Skin of body (tissue), 2 donors: Measurements from ENCODE around the gene DOHH. TPM values are rescaled to one million over a fixed set of nuclear protein-coding genes. Genes with fewer than 3 reads are reported as not detected.

Experiments used
- DNase-seq: peaks from one replicate; lab custom pipeline; 2025; lab: John Stamatoyannopoulos, UW
- total RNA-seq: library from RNA; depleted of rRNA; stranded (reverse); fragments of >200 nt; gene quantifications from one replicate; pipeline ENCODE4 v1.2.3, GENCODE V29; 2014

Gene DOHH
- total RNA-seq, 1 donor from 2014 or later: 6.7 TPM

DNA sequence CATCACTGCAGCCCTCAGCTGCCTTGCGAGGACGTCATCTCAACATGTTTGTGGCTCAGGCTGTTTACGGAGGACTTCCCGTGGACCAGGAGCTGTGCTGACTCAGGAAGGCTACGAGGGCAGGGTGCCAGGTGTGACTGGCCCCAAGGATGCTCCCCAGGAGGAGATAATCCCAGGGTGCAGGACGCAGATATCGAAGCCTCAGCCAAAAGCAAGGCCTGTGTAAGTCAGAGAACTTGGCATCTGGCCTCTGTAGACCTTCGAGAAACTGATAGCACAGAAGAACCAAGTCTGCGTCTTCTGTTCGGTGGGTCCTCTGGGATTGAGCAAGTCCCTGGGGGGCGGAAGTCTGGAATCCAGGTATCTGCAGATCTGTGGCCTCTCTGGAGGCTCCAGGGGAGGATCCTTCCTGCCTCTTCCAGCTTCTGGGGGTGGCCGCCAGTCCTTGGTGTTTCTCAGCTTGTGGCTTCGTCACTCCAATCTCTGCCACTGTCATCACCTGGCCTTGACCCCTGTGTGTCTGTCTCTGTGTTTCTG is 2.6 kb upstream of the DOHH start:
- DNase-seq: no peak

DNA sequence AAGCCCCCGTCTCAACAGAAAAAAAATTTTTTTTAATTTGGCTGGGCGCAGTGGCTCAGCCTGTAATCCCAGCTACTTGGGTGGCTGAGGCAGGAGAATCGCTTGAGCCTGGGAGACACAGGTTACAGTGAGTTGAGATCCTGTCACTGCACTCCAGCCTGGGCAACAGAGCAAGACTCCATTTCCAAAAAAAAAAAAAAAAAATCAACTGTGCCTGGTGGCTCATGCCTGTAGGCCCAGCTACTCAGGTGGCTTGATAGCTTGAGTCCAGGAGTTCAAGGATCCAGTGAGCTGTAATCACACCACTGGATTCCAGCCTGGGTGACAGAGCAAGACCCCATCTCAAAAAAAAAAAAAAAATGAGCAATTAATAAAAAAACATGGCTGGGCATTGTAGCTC is 1.3 kb upstream of the DOHH start:
- no peak for DNase-seq

DNA sequence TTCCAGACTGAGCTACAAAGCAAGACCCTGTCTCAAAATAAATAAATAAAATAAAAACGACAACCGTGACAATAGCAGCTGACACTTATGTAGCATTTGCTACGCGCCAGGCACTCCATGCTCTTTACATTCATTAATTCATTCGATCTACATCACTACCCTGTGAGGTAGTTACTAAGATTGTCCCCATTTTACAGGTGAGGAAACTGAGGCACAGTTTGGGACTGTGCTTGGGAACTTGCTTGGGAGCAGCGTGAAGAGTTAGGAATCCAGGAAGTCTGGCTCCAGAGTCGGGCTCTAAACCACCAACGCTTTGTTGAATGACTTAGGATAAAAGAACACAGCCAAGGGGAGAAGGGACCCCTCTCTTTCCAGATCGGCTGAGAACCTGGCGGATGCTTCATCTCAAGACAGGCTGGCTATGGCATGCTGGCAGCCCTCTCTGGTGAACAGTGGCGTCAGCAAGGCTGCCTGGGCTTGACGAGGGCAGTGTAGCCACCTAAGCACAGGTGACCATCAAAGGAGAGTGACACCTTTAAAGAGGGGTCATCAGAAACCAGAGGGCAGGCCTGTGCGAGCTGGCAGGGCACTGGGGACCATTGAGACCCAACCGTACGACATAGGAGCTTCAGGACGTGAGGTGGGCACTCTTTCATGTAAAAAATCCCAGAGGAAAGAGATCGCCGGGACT is 591 bp downstream of the DOHH start:
- DNase-seq: no peak

DNA sequence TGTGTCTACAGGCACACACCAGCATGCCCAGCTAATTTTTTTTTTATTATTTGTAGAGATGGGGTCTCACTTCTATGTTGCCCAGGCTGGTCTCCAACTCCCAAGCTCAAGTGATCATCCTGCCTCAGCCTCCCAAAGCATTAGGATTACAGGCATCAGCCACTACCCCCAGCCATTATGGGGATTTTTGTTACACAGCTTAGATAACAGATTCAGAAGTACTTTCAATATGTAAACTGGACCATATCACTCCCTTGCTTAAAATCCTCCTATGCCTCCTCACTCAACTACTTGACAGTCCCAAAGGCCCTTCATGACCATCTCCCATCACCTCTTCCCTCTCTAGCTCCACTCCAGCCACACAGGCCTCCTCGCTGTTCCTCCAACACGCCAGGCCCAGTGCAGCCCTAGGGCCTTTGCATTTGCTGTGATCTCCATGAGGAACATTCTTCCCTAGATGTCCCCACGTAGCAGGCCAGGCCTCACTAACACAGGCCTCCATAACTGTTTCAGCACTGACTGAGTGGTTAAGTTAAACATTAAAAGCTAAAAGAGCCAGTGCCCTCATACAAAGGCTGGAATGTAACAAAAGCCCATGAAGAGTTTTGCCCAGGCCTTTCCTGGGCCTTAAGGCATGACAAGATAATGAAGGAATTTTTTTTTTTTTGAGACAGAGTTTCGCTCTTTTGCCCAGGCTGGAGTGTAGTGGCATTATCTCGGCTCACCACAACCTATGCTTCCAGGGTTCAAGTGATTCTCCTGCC is 2.5 kb downstream of the DOHH start:
- DNase-seq: no peak

DNA sequence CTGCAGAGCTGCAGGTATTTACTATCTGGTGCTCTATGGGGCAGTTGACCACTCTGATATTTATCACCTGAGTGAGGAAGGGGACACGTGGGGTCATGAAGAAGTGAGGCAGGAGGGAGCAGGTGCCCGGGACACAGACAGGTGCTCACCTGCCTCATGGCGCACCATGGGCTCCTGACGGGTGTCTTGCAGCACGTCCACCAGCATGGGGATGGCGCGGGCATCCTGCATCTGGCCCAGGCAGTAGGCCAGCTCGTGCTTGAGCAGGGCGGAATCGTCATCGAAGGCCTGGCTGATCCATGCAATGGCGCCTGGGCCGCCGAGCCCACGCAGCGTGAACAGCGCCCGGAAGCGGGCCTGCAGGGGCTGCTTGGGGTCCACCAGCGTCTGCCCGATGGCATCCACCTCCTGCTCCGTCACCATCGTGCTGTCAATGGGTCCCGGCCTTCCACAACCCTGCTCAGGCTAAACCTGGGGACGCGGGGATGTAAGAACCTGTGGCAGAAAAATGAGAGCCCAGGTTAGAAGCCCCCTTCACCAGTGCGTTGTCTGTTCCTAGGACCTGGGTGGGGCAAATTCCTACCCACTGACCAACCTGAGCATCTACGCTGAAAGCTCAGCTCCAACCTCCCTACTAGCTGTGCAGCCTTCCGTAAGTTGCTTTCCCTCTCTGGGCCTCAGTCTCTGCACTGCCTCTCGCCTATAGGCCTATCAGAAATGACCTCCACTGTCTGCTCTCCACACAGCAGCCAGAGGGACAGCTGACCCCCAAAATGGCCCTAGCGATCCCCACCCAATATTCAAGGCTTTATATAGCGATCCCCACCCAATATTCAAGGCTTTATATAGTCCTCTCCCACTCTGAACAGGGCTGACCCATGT is 3.8 kb downstream of the DOHH start:
- no peak for DNase-seq

DNA sequence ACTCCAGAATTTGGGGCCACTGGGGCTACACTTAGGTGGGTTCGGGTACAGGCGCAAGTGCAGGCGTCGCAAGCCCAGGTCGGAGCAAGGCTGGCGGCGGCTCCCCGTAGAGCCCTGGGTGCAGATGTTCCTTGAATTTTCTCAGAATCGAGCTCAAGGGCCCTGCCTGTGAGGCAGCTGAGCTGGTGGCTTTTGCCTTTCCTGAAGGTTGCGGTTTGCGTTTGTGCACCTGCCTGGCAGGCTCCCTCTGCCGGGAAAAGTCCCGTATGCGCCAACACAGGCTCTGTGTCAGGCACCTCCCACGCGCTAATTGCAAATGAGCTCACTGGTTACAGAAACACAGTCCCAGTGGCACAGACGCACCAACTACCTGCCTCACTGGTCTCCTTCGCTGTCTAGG is 5.9 kb downstream of the DOHH start:
- no peak for DNase-seq

DNA sequence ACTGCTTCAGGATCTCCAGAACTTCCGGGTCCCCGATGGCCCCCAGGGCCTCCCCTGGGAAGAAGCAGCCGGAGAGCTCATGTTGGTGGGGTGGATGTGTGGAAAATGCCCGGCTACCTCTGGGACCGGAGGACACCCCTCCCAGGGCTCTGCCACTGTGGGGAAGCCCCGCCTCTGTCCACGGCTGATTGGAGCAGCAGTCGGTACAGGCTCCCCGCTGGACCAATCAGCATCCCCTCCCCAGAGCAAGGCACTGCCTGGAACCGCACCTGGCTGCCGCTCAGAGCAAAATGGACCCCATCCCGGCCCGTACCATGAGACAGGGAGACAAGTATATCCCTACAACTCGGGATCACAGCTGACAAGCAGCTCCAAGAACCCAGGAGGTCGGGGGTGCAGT is 6.4 kb downstream of the DOHH start:
- no peak for DNase-seq

DNA sequence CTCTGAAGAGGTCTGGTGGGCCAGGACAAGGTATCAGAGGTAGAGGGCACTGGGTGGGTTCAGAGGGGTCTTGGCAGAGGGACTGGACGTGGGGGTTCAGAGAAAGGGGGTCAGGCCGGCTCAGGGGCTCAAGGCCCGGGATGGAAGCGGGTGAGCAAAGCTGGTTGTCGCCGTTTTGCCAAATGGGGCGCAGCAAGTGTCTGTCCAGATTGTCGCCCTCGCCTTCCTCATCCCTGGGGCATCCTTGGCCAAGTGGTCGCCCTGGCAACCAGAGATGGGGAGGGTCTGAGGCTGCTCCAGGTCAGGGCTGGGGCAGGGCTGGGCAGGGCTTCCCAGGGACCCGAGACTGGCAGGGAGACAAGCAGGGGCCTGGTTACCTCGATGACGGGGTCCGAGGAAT is 6.8 kb downstream of the DOHH start:
- no peak for DNase-seq

DNA sequence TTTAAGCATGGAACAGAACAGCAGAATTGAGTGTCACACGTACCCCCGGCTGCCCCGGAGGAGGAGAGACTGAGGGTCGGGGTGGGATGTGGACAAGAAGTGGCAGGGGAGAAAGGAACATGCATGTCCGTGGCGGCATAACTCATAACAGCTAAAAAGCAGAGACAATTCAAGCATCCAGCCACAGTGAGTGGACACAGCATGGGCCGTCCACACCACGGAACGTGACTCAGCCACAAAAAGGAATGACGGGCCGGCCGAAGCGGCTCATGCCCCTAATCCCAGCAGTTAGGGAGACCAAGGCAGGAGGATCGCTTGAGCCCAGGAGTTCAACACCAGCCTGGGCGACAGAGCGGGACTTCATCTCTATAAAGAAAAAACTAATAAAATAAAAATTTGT is 7.6 kb downstream of the DOHH start:
- DNase-seq: no peak

DNA sequence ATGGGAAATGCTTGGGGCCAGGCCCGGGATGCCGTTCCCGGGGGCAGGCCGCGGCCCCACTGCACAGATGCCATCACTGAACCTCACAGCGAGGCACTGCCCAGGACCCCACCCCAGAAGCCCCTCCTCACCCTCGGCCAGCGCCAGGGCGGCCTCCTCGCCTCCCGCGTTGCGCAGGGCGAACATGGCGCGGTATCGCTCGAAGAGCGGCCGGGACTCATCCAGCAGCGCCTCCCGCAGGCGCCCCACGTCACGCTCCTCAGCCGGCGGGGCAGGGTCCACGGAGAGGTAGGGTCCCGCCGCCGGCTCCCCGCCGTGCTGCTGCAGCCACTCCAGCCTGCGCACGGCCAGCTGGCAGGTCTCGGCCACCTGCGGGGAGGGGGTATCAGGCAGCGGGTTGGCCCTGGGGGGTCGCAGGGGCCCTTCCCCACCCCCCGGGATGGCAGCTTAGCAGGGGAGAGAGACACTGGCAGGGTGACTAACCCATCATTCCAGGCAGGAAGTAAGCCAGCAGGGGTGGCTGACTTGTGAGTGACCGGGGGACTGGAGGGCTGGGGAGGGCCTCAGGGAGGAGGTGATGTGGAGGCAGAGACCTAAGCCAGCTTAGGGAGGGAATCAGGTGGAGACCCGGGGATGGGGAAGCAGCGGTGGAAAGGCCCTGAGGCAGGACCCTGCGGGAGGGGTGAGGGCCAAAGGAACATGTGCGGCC is 8.2 kb downstream of the DOHH start:
- no peak for DNase-seq

DNA sequence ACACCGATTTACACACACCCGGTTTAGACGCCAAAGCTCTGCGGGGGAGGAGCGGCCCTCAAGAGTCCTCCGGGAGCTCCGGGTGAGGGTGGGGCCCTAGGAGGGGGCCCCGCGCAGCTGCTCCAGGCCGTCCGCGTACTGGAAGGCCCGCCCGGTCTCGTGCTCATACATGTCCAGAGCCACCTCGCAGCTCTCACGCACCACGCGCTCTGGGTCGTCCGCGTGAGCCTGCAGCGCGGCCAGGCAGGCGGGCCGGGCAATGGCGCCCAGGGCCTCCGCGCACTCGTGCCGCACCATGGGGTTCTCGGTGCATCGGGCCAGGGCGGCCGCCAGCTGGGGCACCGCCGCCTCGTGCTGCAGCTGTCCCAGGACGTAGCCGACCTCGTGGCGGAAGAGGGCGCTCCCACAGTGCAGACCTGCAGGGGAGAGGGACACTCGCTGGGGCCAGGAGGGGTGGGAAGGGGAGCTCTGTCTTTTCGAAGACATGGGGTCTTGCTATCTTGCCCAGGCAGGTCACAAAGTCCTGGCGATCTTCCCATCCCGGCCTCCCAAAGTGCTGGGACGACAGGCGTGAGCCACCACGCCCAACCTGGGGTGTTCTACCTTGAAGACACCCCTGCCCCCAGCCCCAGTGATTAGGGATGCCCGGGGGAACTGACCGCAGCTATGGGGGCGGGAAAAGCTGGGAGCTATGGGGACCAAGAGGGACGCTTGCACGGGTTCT is 8.9 kb downstream of the DOHH start:
- no peak for DNase-seq

DNA sequence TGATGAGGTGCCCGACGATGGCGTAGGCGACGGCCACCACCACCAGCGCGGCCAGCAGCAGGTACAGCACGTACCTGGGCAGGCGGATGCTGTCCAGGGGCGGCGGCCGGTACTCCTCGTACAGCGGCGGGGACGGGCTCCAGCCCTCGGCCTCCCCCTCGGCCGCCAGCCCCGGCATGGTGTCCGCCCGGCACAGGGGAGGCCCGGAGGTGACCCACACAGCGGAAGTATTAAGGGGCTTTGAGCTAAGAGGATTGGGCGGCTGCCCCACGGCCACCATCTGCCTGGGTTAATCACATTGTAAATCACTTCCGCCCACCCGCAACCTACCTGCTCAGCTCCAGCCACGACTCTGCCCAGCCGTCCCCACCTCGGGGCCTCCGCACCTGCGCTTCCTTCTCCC is 17.2 kb downstream of the DOHH start, which contains the start of gene SMIM44:
SMIM44 (minus strand) TSS at position 216 of the 403 bp plus-strand sequence; CDS start at position 178, 38 bp downstream.
- no peak for DNase-seq

DNA sequence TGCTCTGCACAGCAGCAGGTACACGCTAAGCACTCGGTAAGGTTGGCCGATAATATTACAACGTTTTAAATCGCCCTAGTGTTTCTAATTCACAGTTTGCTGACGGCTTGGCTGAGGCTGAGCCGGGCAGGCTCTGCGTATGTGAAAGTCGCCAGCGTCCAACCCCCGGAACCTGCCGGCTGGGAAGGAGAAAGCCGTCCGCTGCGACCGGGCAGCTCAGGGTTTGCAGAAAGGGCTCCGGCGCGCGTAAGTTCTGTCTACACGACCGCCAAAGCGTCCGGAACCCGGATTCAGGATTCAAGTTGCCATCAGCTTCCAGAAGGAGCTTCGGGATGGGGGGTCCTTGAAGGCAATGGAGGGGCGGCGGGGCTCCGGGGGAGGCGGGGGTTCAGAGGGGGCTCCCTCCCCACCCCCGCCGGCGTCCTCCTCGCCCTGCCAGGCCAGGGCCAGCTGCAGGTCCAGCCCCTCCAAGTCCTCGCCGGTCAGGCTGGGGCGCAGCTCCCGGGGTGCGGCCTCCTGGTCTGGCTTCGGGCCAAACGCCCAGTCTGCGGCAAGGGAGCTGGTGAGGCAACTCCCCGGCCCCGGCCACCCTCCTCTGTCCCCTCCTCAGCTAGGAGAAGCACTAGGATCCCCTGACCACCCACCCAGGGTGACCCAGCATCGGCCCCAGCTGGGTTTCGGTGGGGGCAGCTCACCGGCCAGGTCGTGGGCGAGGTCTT is 17.8 kb downstream of the DOHH start:
- DNase-seq: no peak

DNA sequence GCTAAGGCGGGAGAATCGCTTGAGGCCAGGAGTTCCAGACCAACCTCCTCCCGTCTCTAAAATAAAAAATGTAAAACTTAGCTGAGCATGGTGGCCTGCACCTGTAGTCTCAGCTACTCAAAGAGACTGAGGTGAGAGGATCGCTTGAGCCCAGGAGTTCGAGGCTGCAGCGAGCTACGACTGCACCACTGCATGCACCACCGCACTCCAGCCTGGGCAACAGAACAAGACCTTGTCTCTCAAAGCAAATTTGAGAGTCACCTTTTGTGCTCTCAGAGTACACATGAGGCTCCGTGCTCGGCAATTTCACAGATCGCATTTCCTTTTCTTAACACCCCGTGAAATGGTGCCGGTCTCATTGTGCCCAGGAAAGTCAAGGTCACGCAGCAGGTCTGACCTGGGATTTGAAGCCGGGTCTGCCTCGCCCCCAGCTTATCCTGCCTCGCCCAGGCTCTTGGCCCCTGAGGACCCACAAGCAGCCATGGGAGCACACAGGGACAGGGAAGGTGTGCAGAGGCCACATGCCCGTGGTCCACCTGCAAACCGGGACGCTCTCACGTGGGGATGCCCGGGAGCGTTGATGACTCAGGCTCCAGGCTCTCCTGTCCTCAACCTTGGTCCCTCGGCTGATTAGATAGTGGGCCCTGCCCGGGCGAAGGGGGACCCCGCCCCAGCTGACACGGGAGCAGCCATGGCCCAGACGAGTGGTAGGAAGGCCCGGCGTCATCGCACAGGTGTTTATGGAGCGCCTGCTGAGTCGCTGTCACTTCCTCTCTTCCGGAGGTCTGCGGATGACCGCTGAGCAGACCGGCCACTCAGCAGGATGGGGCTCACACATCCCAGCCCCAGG is 19.0 kb downstream of the DOHH start:
- no peak for DNase-seq

DNA sequence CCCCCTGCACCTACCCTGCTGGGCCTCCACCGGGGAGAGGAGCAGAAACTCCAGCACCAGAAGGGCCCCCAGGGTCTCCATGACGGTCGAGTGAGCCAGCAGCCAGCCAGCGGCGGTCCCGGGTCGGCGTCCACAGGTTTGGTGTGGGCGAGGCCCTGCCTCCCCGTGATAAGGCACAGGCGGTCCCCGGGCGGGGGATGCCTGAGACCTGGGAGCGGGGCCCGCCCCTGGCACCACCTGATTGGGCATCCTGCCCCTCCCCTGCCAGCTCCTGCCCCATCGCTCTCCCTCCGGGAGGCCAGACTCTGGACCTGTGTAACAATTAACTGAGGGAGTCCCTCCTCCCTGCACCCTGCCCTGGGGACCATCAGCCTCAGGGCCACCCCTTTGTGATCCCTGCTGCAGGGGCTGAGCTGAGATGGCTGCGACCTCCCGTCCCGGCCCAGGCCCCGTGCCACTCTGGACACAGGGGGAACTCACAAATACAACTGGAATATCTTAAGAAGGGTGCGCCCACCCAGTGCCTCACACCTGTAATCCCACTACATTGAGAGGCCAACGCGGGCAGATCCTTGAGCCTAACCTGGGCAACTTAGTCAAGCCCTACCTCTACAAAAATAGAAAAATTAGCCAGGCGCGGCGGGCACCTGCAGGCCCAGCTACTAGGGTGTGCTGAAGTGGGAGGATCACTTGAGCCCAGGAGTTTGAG is 19.9 kb downstream of the DOHH start, which contains the start of gene SMIM24:
SMIM24 (minus strand) TSS at position 143 of the 709 bp plus-strand sequence; CDS start at position 81, 62 bp downstream.
- DNase-seq: no peak

DNA sequence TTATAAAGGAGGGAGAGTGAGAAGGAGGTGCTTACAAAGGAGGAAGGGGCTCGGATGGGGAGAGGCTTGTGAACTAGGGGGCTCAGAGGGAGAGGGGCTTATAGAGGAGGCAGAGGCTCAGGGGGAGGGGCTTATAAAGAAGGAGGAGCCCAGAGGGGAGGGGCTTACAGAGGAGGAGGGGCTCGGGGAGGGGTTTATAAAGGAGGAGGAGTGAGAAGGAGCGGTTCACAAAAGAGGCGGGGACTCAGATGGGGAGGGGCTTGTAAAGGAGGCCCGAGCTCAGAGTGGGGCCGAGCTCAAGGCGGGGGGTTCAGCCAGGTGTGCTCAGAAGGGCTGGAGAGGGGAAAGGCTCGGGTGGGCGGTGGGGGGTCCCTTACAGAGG is 20.6 kb downstream of the DOHH start:
- no peak for DNase-seq

DNA sequence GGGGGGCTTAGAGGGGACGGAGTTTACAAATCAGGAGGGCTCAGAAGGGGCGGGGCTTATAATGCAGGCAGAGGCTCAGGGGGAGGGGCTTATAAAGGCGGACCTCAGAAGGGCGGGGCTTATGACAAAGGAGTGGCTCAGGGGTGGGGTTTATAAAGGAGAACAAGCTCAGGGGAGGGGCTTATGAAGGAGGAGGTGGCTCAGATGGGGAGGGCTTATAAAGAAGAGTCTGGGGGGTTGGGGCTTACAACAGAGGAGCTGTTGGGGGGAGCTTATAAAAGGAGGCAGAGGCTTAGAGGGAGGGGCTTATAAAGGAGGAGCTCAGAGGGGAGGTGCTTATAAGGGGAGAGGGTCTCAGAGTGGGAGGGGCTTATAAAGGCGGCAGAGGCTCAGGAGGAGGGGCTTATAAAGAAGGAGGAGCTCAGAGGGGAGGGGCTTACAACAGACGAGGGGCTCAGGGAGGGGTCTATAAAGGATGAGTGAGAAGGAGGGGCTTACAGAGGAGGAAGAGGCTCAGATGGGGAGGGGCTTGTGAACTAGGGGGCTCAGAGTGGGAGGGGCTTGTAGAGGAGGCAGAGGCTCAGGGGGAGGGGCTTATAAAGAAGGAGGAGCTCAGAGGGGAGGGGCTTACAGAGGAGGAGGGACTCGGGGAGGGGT is 21.2 kb downstream of the DOHH start:
- DNase-seq: no peak
